Ovary (tissue), 3 donors: Measurements from ENCODE around the gene PPFIA2.

Experiments used
- EP300 ChIP-seq: sonication (generic); formaldehyde crosslinking; IDR thresholded peaks from one replicate; pipeline ENCODE4 v1.6.1; 2017; ENCODE audit warnings: antibody characterized with exemption
- POLR2A ChIP-seq: fragments of 450-650 bp; IDR thresholded peaks from one replicate; pipeline ENCODE4 v1.6.1; 2017; ENCODE audit warnings: antibody characterized with exemption, mild to moderate bottlenecking, moderate library complexity
- TF ChIP-seq, protein P1 (sequence below), 3 donors: fragments of 450-650 bp in 2 of 3; fragments of 200-600 bp in 1 of 3; IDR thresholded peaks; one replicate each; pipeline versions ENCODE4 v1.5.1 to v1.8.0; 2016 to 2022; ENCODE audit warnings: antibody characterized with exemption in 3 of 3, mild to moderate bottlenecking in 1 of 3
- donor health status: DM: no; HTN: no; CAD: no.

DNA sequence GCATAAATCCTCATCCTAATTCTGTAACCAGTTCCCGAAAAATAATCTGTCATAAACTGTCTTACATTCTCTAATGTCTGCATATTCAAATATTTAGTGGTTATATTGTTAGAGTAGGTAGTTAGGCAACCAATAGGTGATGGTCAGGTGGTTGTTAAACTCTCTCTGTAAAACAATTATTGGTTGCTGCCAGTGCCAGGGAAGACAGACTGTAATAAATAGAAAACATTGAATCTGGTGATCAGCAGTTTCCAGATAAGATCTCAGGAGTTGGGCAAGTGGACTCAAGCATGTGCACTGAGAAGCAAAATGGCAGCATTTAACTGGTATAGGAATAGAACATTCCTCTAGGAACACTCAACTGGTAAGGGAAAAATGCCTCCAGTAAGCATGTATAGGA lies 355.8 kb downstream of the PPFIA2 start:
- TF ChIP-seq, protein P1, sequence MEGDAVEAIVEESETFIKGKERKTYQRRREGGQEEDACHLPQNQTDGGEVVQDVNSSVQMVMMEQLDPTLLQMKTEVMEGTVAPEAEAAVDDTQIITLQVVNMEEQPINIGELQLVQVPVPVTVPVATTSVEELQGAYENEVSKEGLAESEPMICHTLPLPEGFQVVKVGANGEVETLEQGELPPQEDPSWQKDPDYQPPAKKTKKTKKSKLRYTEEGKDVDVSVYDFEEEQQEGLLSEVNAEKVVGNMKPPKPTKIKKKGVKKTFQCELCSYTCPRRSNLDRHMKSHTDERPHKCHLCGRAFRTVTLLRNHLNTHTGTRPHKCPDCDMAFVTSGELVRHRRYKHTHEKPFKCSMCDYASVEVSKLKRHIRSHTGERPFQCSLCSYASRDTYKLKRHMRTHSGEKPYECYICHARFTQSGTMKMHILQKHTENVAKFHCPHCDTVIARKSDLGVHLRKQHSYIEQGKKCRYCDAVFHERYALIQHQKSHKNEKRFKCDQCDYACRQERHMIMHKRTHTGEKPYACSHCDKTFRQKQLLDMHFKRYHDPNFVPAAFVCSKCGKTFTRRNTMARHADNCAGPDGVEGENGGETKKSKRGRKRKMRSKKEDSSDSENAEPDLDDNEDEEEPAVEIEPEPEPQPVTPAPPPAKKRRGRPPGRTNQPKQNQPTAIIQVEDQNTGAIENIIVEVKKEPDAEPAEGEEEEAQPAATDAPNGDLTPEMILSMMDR (IDR thresholded peaks at IDR 0.05): no peak
- TF ChIP-seq EP300 (no peak), POLR2A (no peak)
